H9 (cell line): ENCODE measurements around the gene CPNE2. TPM values are rescaled to one million over a fixed set of nuclear protein-coding genes. Genes with fewer than 3 reads are reported as not detected.

Experiments
- DNase-seq: peaks from one replicate; pipeline ENCODE4 v3.0.0-alpha.2; 2017
- H2AFZ ChIP-seq: one replicate; pipeline ENCODE4 v1.6.1; 2013; ENCODE audit warnings: mild to moderate bottlenecking, low read length, control low read depth, moderate library complexity
- H2AK5ac ChIP-seq: 2 replicates; pipeline ENCODE4 v1.6.1; 2013; ENCODE audit warnings: low read length, control low read depth, mixed read lengths; ENCODE audit not compliant: insufficient read length
- H2BK120ac ChIP-seq: one replicate; pipeline ENCODE4 v1.6.1; 2013; ENCODE audit warnings: low read depth, mild to moderate bottlenecking, low read length, control low read depth, inconsistent platforms; ENCODE audit not compliant: poor library complexity, severe bottlenecking
- H2BK12ac ChIP-seq: 2 replicates; pipeline ENCODE4 v1.6.1; 2013; ENCODE audit warnings: low read length, control low read depth, mixed read lengths, low read depth; ENCODE audit not compliant: insufficient read length
- H2BK15ac ChIP-seq: 2 replicates; pipeline ENCODE4 v1.6.1; 2013; ENCODE audit warnings: low read depth, low read length, control low read depth
- H2BK20ac ChIP-seq: one replicate; pipeline ENCODE4 v1.6.1; 2013; ENCODE audit warnings: low read depth, mild to moderate bottlenecking, low read length, control low read depth, inconsistent platforms; ENCODE audit not compliant: poor library complexity, severe bottlenecking
- H2BK5ac ChIP-seq: 2 replicates; pipeline ENCODE4 v1.6.1; 2013; ENCODE audit warnings: low read length, control low read depth, mixed read lengths; ENCODE audit not compliant: insufficient read length
- H3K14ac ChIP-seq: 2 replicates; pipeline ENCODE4 v1.6.1; 2013; ENCODE audit warnings: low read length, control low read depth; ENCODE audit not compliant: insufficient read depth
- H3K18ac ChIP-seq: 2 replicates; pipeline ENCODE4 v1.6.1; 2013; ENCODE audit warnings: low read depth, mild to moderate bottlenecking, mixed read lengths, low read length, control low read depth; ENCODE audit not compliant: insufficient read length
- H3K23ac ChIP-seq: 2 replicates; pipeline ENCODE4 v1.6.1; 2013; ENCODE audit warnings: low read length, control low read depth, mixed read lengths, low read depth; ENCODE audit not compliant: insufficient read length
- H3K23me2 ChIP-seq: 2 replicates; pipeline ENCODE4 v1.6.1; 2013; ENCODE audit warnings: low read depth, mild to moderate bottlenecking, mixed read lengths, low read length, control low read depth; ENCODE audit not compliant: insufficient read length, poor library complexity, severe bottlenecking
- H3K27ac ChIP-seq: 2 replicates; pipeline ENCODE4 v1.5.1; 2013; ENCODE audit warnings: low read length, control low read depth, mixed read lengths, low read depth; ENCODE audit not compliant: insufficient read length
- H3K27me3 ChIP-seq: 2 replicates; pipeline ENCODE4 v1.6.1; 2013; ENCODE audit warnings: low read length, control low read depth, inconsistent platforms; ENCODE audit not compliant: insufficient read depth
- H3K4ac ChIP-seq: 2 replicates; pipeline ENCODE4 v1.6.1; 2013; ENCODE audit warnings: low read depth, mild to moderate bottlenecking, control low read depth, inconsistent platforms, low read length, moderate library complexity
- H3K4me1 ChIP-seq: 2 replicates; pipeline ENCODE4 v1.6.1; 2013; ENCODE audit warnings: low read length, control low read depth, inconsistent platforms; ENCODE audit not compliant: insufficient read depth
- H3K4me2 ChIP-seq: 2 replicates; pipeline ENCODE4 v1.6.1; 2013; ENCODE audit warnings: low read length, control low read depth, mixed read lengths; ENCODE audit not compliant: insufficient read length, insufficient read depth
- H3K56ac ChIP-seq: 2 replicates; pipeline ENCODE4 v1.6.1; 2013; ENCODE audit warnings: low read depth, mild to moderate bottlenecking, mixed read lengths, low read length, control low read depth; ENCODE audit not compliant: insufficient read length
- H3K79me1 ChIP-seq: 2 replicates; pipeline ENCODE4 v1.6.1; 2013; ENCODE audit warnings: low read depth, mild to moderate bottlenecking, moderate library complexity, low read length, control low read depth, inconsistent platforms; ENCODE audit not compliant: insufficient read depth, poor library complexity, severe bottlenecking
- H3K79me2 ChIP-seq: 2 replicates; pipeline ENCODE4 v1.6.1; 2013; ENCODE audit warnings: low read length, control low read depth, inconsistent platforms; ENCODE audit not compliant: insufficient read depth
- H3K9ac ChIP-seq: 2 replicates; pipeline ENCODE4 v1.6.1; 2013; ENCODE audit warnings: low read length, control low read depth, mixed read lengths; ENCODE audit not compliant: insufficient read length; ENCODE audit errors: extremely low read depth
- H3K9me3 ChIP-seq: one replicate; pipeline ENCODE4 v1.6.1; 2013; ENCODE audit warnings: low read depth, low read length, inconsistent platforms; ENCODE audit not compliant: control insufficient read depth
- H3T11ph ChIP-seq: one replicate; pipeline ENCODE4 v1.6.1; 2013; ENCODE audit warnings: mild to moderate bottlenecking, low read length, control low read depth, inconsistent platforms
- H4K20me1 ChIP-seq: one replicate; pipeline ENCODE4 v1.6.1; 2013; ENCODE audit not compliant: control insufficient read depth, insufficient read length, insufficient read depth
- H4K5ac ChIP-seq: 2 replicates; pipeline ENCODE4 v1.6.1; 2013; ENCODE audit warnings: low read depth, mild to moderate bottlenecking, mixed read lengths, low read length, control low read depth; ENCODE audit not compliant: insufficient read length
- H4K8ac ChIP-seq: replicated peaks from 2 replicates; pipeline ENCODE4 v1.6.1; 2013; ENCODE audit warnings: low read length, control low read depth, mixed read lengths, low read depth; ENCODE audit not compliant: insufficient read length
- H4K91ac ChIP-seq: 2 replicates; pipeline ENCODE4 v1.6.1; 2013; ENCODE audit warnings: low read depth, mild to moderate bottlenecking, moderate library complexity, mixed read lengths, low read length, control low read depth; ENCODE audit not compliant: insufficient read length
- H3K27ac Mint-ChIP-seq, 3 experiments: 2 replicates in 2 of 3; 3 replicates in 1 of 3; pipeline ENCODE4 v1.8.0; 2020 to 2021; ENCODE audit warnings: mixed read lengths in 3 of 3, mild to moderate bottlenecking in 1 of 3, moderate library complexity in 1 of 3
- H3K27me3 Mint-ChIP-seq: 2 replicates; pipeline ENCODE4 v1.8.0; 2021; ENCODE audit warnings: low read depth, mild to moderate bottlenecking, moderate library complexity, mixed read lengths
- H3K36me3 Mint-ChIP-seq, 3 experiments: 2 replicates in 2 of 3; 3 replicates in 1 of 3; pipeline ENCODE4 v1.8.0; 2020 to 2021; ENCODE audit warnings: low read depth in 3 of 3, mixed read lengths in 3 of 3; ENCODE audit not compliant: insufficient read depth in 1 of 3
- H3K4me1 Mint-ChIP-seq, 2 experiments: 2 replicates each; pipeline ENCODE4 v1.8.0; 2020; ENCODE audit warnings: mixed read lengths in 2 of 2
- H3K4me3 Mint-ChIP-seq, 2 experiments: 2 replicates in 1 of 2; 3 replicates in 1 of 2; pipeline ENCODE4 v1.8.0; 2020 to 2021; ENCODE audit warnings: mild to moderate bottlenecking in 2 of 2, mixed read lengths in 2 of 2, moderate library complexity in 1 of 2
- H3K9me3 Mint-ChIP-seq, 2 experiments: 2 replicates in 1 of 2; 3 replicates in 1 of 2; pipeline ENCODE4 v1.8.0; 2020; ENCODE audit warnings: mild to moderate bottlenecking in 2 of 2, mixed read lengths in 2 of 2, moderate library complexity in 1 of 2
- WGBS: extraction: QIAGEN DNeasy Blood & Tissue Kit; methylation state at CpG from one replicate; pipeline ENCODE4 v1.1.7; 2013; ENCODE audit warnings: missing lambda C conversion rate, low lambda C conversion rate, mixed read lengths; ENCODE audit not compliant: insufficient read length; ENCODE audit errors: extremely low coverage; 5-methylcytosine and 5-hydroxymethylcytosine counted together
- total RNA-seq: library from RNA; stranded (reverse); gene quantifications from 2 replicates; pipeline ENCODE4 v1.2.1, GENCODE V29; 2021
- TF ChIP-seq, protein P1 (sequence below): fragments of 200-600 bp; sonication (generic); conservative IDR thresholded peaks from 3 replicates; pipeline ENCODE4 v1.8.0; 2021; ENCODE audit warnings: antibody characterized with exemption, mild to moderate bottlenecking

The CPNE2 gene
- total RNA-seq, 1 experiment from 2014 or later = 8.0 TPM

GRCh38 chr16:57123216-57123973 lies 31.0 kb downstream of the CPNE2 start:
- no peak overlapping the region for H3K4me2 ChIP-seq
- H2BK5ac ChIP-seq = no peak overlapping the region
- peak overlapping the region; percentile 1; the same call in 1 of the 2 replicates for H3K14ac ChIP-seq
- H3K27me3 ChIP-seq = no peaks in the 10 kb centered on the region
- Mint-ChIP-seq H3K4me1 (no peaks in the 10 kb centered on the region), H3K27ac (peak overlapping the region in 2 of 3 experiments; percentile 40 to 68; a peak in 4 of 7 replicates), H3K27me3 (no peaks in the 10 kb centered on the region), H3K36me3 (peaks cover 0 to 5% (median 0%) of the 10 kb centered on the region in 3 experiments; a peak in 2 of 7 replicates), H3K4me3 (no peak overlapping the region), H3K9me3 (no peaks in the 10 kb centered on the region)
- H4K20me1 ChIP-seq = no peaks in the 10 kb centered on the region
- no peak overlapping the region for H4K5ac ChIP-seq
- H3K4me1 ChIP-seq = no peaks in the 10 kb centered on the region
- no peaks in the 10 kb centered on the region for H3K79me2 ChIP-seq
- no peaks in the 10 kb centered on the region for H3K23me2 ChIP-seq
- no peak overlapping the region for H2AFZ ChIP-seq
- H2BK12ac ChIP-seq = no peak overlapping the region
- H4K91ac ChIP-seq = no peak overlapping the region
- no peak overlapping the region for H3K56ac ChIP-seq
- no CpG with 5 or more reads among the region's 7 CpGs for WGBS
- no peak overlapping the region for H3K9ac ChIP-seq
- H3K27ac ChIP-seq = no peak overlapping the region
- no peaks in the 10 kb centered on the region for H3K9me3 ChIP-seq
- H2BK15ac ChIP-seq = no peak overlapping the region
- DNase-seq = no peak
- TF ChIP-seq, protein P1, sequence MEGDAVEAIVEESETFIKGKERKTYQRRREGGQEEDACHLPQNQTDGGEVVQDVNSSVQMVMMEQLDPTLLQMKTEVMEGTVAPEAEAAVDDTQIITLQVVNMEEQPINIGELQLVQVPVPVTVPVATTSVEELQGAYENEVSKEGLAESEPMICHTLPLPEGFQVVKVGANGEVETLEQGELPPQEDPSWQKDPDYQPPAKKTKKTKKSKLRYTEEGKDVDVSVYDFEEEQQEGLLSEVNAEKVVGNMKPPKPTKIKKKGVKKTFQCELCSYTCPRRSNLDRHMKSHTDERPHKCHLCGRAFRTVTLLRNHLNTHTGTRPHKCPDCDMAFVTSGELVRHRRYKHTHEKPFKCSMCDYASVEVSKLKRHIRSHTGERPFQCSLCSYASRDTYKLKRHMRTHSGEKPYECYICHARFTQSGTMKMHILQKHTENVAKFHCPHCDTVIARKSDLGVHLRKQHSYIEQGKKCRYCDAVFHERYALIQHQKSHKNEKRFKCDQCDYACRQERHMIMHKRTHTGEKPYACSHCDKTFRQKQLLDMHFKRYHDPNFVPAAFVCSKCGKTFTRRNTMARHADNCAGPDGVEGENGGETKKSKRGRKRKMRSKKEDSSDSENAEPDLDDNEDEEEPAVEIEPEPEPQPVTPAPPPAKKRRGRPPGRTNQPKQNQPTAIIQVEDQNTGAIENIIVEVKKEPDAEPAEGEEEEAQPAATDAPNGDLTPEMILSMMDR = no peak
- no peak overlapping the region for H3T11ph ChIP-seq
- no peak overlapping the region for H3K4ac ChIP-seq
- no peak overlapping the region for H2AK5ac ChIP-seq
- no peaks in the 10 kb centered on the region for H3K79me1 ChIP-seq
- no peak overlapping the region for H4K8ac ChIP-seq
- no peak overlapping the region for H3K23ac ChIP-seq
- no peak overlapping the region for H3K18ac ChIP-seq
- H2BK120ac ChIP-seq = no peak overlapping the region
- H2BK20ac ChIP-seq = no peak overlapping the region
